Endothelial cell of umbilical vein (primary cell): ENCODE measurements around the gene ADORA2A. TPM values are rescaled to one million over a fixed set of nuclear protein-coding genes. Genes with fewer than 3 reads are reported as not detected.

Source experiments
- BruUV-seq: library from RNA; stranded (reverse); fragments of 400-500 nt; replicated peaks from 2 replicates; lab custom pipeline; 2021; lab: Mats Ljungman, UMichigan
- CTCF ChIA-PET: fragments of 300-600, 350-600 bp; sonication (Branson Sonifier 250); formaldehyde crosslinking; loops from one replicate; lab custom pipeline; 2021; ENCODE audit warnings: antibody characterized with exemption, inconsistent platforms; lab: Charles Lee
- POLR2A ChIA-PET: fragments of 300-600, 350-600 bp; sonication (Branson Sonifier 250); formaldehyde crosslinking; loops from one replicate; lab custom pipeline; 2021; ENCODE audit warnings: antibody characterized with exemption, inconsistent platforms; lab: Charles Lee
- DNase-seq: peaks from one replicate; pipeline ENCODE4 v3.0.0-alpha.2; 2011; ENCODE audit warnings: low read depth, low spot score
- FAIRE-seq: peaks from 2 replicates; lab custom pipeline; 2011; peaks lifted over from hg19 to GRCh38; lab: Jason Lieb, UNC
- H2AFZ ChIP-seq: 2 replicates; pipeline ENCODE4 v1.6.0; 2012; ENCODE audit warnings: low read depth, low read length, control low read depth, inconsistent platforms
- H3K27ac ChIP-seq: 2 replicates; pipeline ENCODE4 v1.5.1; 2011; ENCODE audit warnings: low read depth, mild to moderate bottlenecking, control low read depth, low read length, moderate library complexity; ENCODE audit not compliant: insufficient read depth
- H3K27me3 ChIP-seq, 2 experiments: 2 replicates each; pipeline versions ENCODE4 v1.6.0 to v1.6.1; 2011; ENCODE audit warnings: low read length in 2 of 2, mixed read lengths in 1 of 2; ENCODE audit not compliant: control insufficient read depth in 2 of 2, insufficient read depth in 2 of 2
- H3K36me3 ChIP-seq, 2 experiments: 2 replicates in 1 of 2; 3 replicates in 1 of 2; pipeline ENCODE4 v1.5.1; 2011; ENCODE audit warnings: low read length in 2 of 2, mild to moderate bottlenecking in 1 of 2, moderate library complexity in 1 of 2; ENCODE audit not compliant: control insufficient read depth in 2 of 2, insufficient read depth in 2 of 2; ENCODE audit errors: extremely low read depth in 1 of 2
- H3K4me1 ChIP-seq: 3 replicates; pipeline ENCODE4 v1.5.1; 2011; ENCODE audit warnings: mild to moderate bottlenecking, low read length; ENCODE audit not compliant: control insufficient read depth, insufficient read depth; ENCODE audit errors: extremely low read depth
- H3K4me2 ChIP-seq: 2 replicates; pipeline ENCODE4 v1.6.1; 2011; ENCODE audit warnings: low read length, control low read depth, mixed read lengths; ENCODE audit not compliant: insufficient read depth
- H3K4me3 ChIP-seq, 3 experiments: fragments of 200-600 bp in 1 of 3; sonication (generic), shearing (Covaris generic) in 1 of 3; replicated peaks in 1 of 3; 2 replicates each; pipeline ENCODE4 v1.5.1; 2011 to 2016; ENCODE audit warnings: control low read depth in 3 of 3, low read length in 3 of 3, mild to moderate bottlenecking in 2 of 3, inconsistent platforms in 1 of 3, low read depth in 1 of 3, moderate library complexity in 1 of 3; ENCODE audit not compliant: insufficient read depth in 1 of 3
- H3K79me2 ChIP-seq: 2 replicates; pipeline ENCODE4 v1.6.0; 2012; ENCODE audit warnings: low read length, inconsistent platforms; ENCODE audit not compliant: control insufficient read depth, insufficient read depth
- H3K9ac ChIP-seq: replicated peaks from 2 replicates; pipeline ENCODE3; 2011; ENCODE audit warnings: low read length, control low read depth; ENCODE audit not compliant: insufficient read depth; ENCODE audit errors: extremely low read depth
- H3K9me1 ChIP-seq: replicated peaks from 3 replicates; pipeline ENCODE4 v1.6.0; 2011; ENCODE audit warnings: mild to moderate bottlenecking, low read length; ENCODE audit not compliant: control insufficient read depth, insufficient read depth; ENCODE audit errors: extremely low read depth
- H3K9me3 ChIP-seq: replicated peaks from 2 replicates; pipeline ENCODE4 v1.5.1; 2012; ENCODE audit warnings: low read length, inconsistent platforms; ENCODE audit not compliant: control insufficient read depth, insufficient read depth
- H4K20me1 ChIP-seq: replicated peaks from 2 replicates; pipeline ENCODE3; 2011; ENCODE audit warnings: mild to moderate bottlenecking, low read length; ENCODE audit not compliant: control insufficient read depth, insufficient read depth; ENCODE audit errors: extremely low read depth
- EZH2 ChIP-seq: IDR thresholded peaks from 2 replicates; pipeline ENCODE4 v1.6.1; 2012; ENCODE audit warnings: borderline replicate concordance, low read depth, mild to moderate bottlenecking, moderate library complexity, low read length, inconsistent platforms; ENCODE audit not compliant: severe bottlenecking
- FOS ChIP-seq: IDR thresholded peaks from 2 replicates; pipeline ENCODE4 v1.6.1; 2011; ENCODE audit warnings: mild to moderate bottlenecking, low read length, moderate library complexity, borderline replicate concordance; ENCODE audit not compliant: insufficient read depth
- GATA2 ChIP-seq: IDR thresholded peaks from 2 replicates; pipeline ENCODE4 v1.7.0; 2011; ENCODE audit warnings: low read depth, mild to moderate bottlenecking, moderate library complexity, mixed read lengths, low read length; ENCODE audit not compliant: insufficient read length, insufficient read depth
- JUN ChIP-seq: IDR thresholded peaks from 2 replicates; pipeline ENCODE4 v1.6.1; 2011; ENCODE audit warnings: borderline replicate concordance, low read depth; ENCODE audit not compliant: insufficient read length, insufficient read depth
- MAX ChIP-seq: IDR thresholded peaks from 2 replicates; pipeline ENCODE4 v1.6.1; 2011; ENCODE audit not compliant: insufficient read depth, insufficient read length
- MYC ChIP-seq: IDR thresholded peaks from one replicate; pipeline ENCODE4 v1.6.1; 2011; ENCODE audit warnings: mild to moderate bottlenecking, low read depth, low read length
- POLR2AphosphoS5 ChIP-seq: IDR thresholded peaks from 2 replicates; pipeline ENCODE4 v1.6.1; 2012; ENCODE audit warnings: low read depth, mild to moderate bottlenecking, control low read depth, low read length, moderate library complexity; ENCODE audit not compliant: insufficient read depth
- dilution Hi-C: fragments of 300-500 bp; cut with MboI; formaldehyde crosslinking; loops from one replicate; pipeline ENCODE4 v1.15.0; 2019; ENCODE audit warnings: low sequenced_read_pairs; ENCODE audit not compliant: extremely low pct_ligation_motif_present
- intact Hi-C: fragments of 100-400 bp; cut with micrococcal nuclease; formaldehyde crosslinking; loops from one replicate; pipeline ENCODE4 v1.10.0; 2022
- polyA plus RNA-seq, 4 experiments: library from polyadenylated mRNA; depleted of rRNA in 3 of 4; stranded (reverse) in 3 of 4; unstranded in 1 of 4; fragments of >200 nt; gene quantifications; 2 replicates each; pipeline versions ENCODE4 v1.2.1 to v1.2.3, GENCODE V29; 2011 to 2012; ENCODE audit warnings: missing spikeins in 1 of 4
- total RNA-seq: library from RNA; stranded (reverse); gene quantifications from 2 replicates; pipeline ENCODE4 v1.2.3, GENCODE V29; 2021

ADORA2A gene
- total and polyA plus RNA-seq, 2 donors (not counting 3 experiments of a cell fraction or from before 2014, with no cell fraction given), result 20.0 to 33.1 TPM

- peak overlapping the region; percentile 76 for H3K27ac ChIP-seq
- BruUV-seq, result no TSS peak
- no peaks in the 10 kb centered on the region for H4K20me1 ChIP-seq
- TF ChIP-seq MAX (no peak), POLR2AphosphoS5 (peak; percentile 52)
- H3K9ac ChIP-seq, result peak overlapping the region; percentile 12
- H3K27me3 ChIP-seq, result no peaks in the 10 kb centered on the region
- H3K36me3 ChIP-seq, result no peaks in the 10 kb centered on the region
- no peaks in the 10 kb centered on the region for H3K9me3 ChIP-seq
- dilution Hi-C loops, result no loop called here
- H3K4me3 ChIP-seq, result no peak overlapping the region
- H2AFZ ChIP-seq, result peak overlapping the region; percentile 50
- H3K79me2 ChIP-seq, result no peaks in the 10 kb centered on the region
- CTCF ChIA-PET, result interaction anchor here (0.7 to 3.8 kb wide), 12 partner anchors 11 to 68 kb away, joined by 3 to 14 read pairs (median 3); no protein-coding TSS in a partner anchor
- peaks cover 29% of the 10 kb centered on the region for H3K4me1 ChIP-seq
- intact Hi-C loops, result loop anchor here (5.0 kb wide), 1 partner anchor 40 kb away; the partner anchor contains the start of gene ADORA2A
- DNase-seq (peak; percentile 94), FAIRE-seq (peak; percentile 88)
- peak overlapping the region; percentile 68 for H3K4me2 ChIP-seq
- no peaks in the 10 kb centered on the region for H3K9me1 ChIP-seq
- POLR2A ChIA-PET, result no interaction called here
Measured at GRCh38 chr22:24466716-24467328, 39.4 kb downstream of the ADORA2A start.

GRCh38 chr22:24467340-24467739, 39.9 kb downstream of the ADORA2A start:
- POLR2A ChIA-PET, result no interaction called here
- no TSS peak for BruUV-seq
- Histone ChIP-seq H3K36me3 (no peaks in the 10 kb centered on the region), H3K4me2 (peak overlapping the region; percentile 68), H3K9me1 (no peaks in the 10 kb centered on the region), H3K27ac (peak overlapping the region; percentile 76), H3K9ac (no peak overlapping the region), H2AFZ (no peak overlapping the region), H3K27me3 (no peaks in the 10 kb centered on the region), H3K4me3 (no peak overlapping the region), H4K20me1 (no peaks in the 10 kb centered on the region), H3K4me1 (peaks cover 29% of the 10 kb centered on the region), H3K79me2 (no peaks in the 10 kb centered on the region), H3K9me3 (no peaks in the 10 kb centered on the region)
- no peak for FAIRE-seq
- CTCF ChIA-PET, result interaction anchor here (0.9 to 3.8 kb wide), 7 partner anchors 11 to 68 kb away, joined by 3 to 14 read pairs (median 4); no protein-coding TSS in a partner anchor
- intact Hi-C loops (loop anchor here (5.0 kb wide), 1 partner anchor 40 kb away; the partner anchor contains the start of gene ADORA2A), dilution Hi-C loops (no loop called here)
- TF ChIP-seq MYC (no peak), EZH2 (no peak), GATA2 (no peak), POLR2AphosphoS5 (no peak), JUN (no peak), MAX (no peak), FOS (no peak)
- DNase-seq, result no peak
